H1 (cell line): ENCODE data around the gene GRHL3. TPM values are rescaled to one million over a fixed set of nuclear protein-coding genes. Genes with fewer than 3 reads are reported as not detected.

Source experiments
- CTCF ChIA-PET: fragments of 300-600 bp; sonication (Branson Sonifier 250); formaldehyde crosslinking; loops from one replicate; lab custom pipeline; 2021; ENCODE audit not compliant: partially characterized antibody; lab: Charles Lee
- POLR2A ChIA-PET: fragments of 300-600 bp; sonication (Branson Sonifier 250); formaldehyde crosslinking; loops from one replicate; lab custom pipeline; 2021; ENCODE audit warnings: inconsistent platforms; ENCODE audit not compliant: partially characterized antibody; lab: Charles Lee
- DNase-seq, 2 experiments: peaks; one replicate each; pipeline versions ENCODE4 v3.0.0 to v3.0.0-alpha.2; 2010 to 2022; ENCODE audit warnings: low spot score in 2 of 2, low read depth in 1 of 2, mixed read lengths in 1 of 2
- FAIRE-seq: peaks from 2 replicates; lab custom pipeline; 2011; peaks lifted over from hg19 to GRCh38; lab: Jason Lieb, UNC
- H2AFZ ChIP-seq: 2 replicates; pipeline ENCODE4 v1.8.1; 2012; ENCODE audit warnings: low read length, inconsistent platforms
- H2AK5ac ChIP-seq: 2 replicates; pipeline ENCODE4 v1.6.1; 2013; ENCODE audit warnings: low read depth, low read length
- H2BK120ac ChIP-seq: replicated peaks from 2 replicates; pipeline ENCODE3; 2013; ENCODE audit warnings: low read depth, low read length, inconsistent platforms
- H2BK12ac ChIP-seq: 2 replicates; pipeline ENCODE4 v1.6.1; 2013; ENCODE audit warnings: low read depth, low read length
- H2BK15ac ChIP-seq: 2 replicates; pipeline ENCODE4 v1.6.1; 2013; ENCODE audit warnings: low read length
- H2BK20ac ChIP-seq: 2 replicates; pipeline ENCODE4 v1.6.1; 2013; ENCODE audit warnings: low read length
- H2BK5ac ChIP-seq: 2 replicates; pipeline ENCODE4 v1.6.1; 2013; ENCODE audit warnings: low read depth, low read length
- H3K14ac ChIP-seq: 2 replicates; pipeline ENCODE4 v1.6.1; 2013; ENCODE audit warnings: inconsistent platforms; ENCODE audit not compliant: insufficient read length
- H3K18ac ChIP-seq: 2 replicates; pipeline ENCODE4 v1.6.1; 2013; ENCODE audit warnings: low read length; ENCODE audit errors: extremely low read depth
- H3K23ac ChIP-seq: 2 replicates; pipeline ENCODE4 v1.6.1; 2013; ENCODE audit warnings: inconsistent platforms; ENCODE audit not compliant: insufficient read length
- H3K23me2 ChIP-seq: 2 replicates; pipeline ENCODE4 v1.6.1; 2013; ENCODE audit warnings: low read depth, low read length
- H3K27ac ChIP-seq: 2 replicates; pipeline ENCODE4 v1.6.1; 2011; ENCODE audit warnings: low read depth, low read length, inconsistent platforms
- H3K27me3 ChIP-seq, 4 experiments: replicated peaks in 1 of 4; 1 replicate in 1 of 4; 2 replicates in 3 of 4; pipeline versions ENCODE4 v1.6.1 to v1.8.1; 2011 to 2013; ENCODE audit warnings: low read length in 3 of 4, mild to moderate bottlenecking in 3 of 4, inconsistent platforms in 2 of 4, mixed read lengths in 2 of 4, moderate library complexity in 1 of 4; ENCODE audit not compliant: control insufficient read depth in 3 of 4, insufficient read depth in 3 of 4; ENCODE audit errors: extremely low read depth in 1 of 4
- H3K36me3 ChIP-seq, 4 experiments: 2 replicates each; pipeline versions ENCODE4 v1.6.1 to v1.8.1; 2011 to 2013; ENCODE audit warnings: mild to moderate bottlenecking in 4 of 4, low read length in 3 of 4, moderate library complexity in 2 of 4, control low read depth in 1 of 4, inconsistent platforms in 1 of 4; ENCODE audit not compliant: insufficient read depth in 4 of 4, control insufficient read depth in 2 of 4
- H3K4ac ChIP-seq: replicated peaks from 2 replicates; pipeline ENCODE3; 2013; ENCODE audit warnings: low read length, low read depth, mixed read lengths, inconsistent platforms; ENCODE audit not compliant: insufficient read length
- H3K4me1 ChIP-seq, 4 experiments: replicated peaks in 1 of 4; 1 replicate in 1 of 4; 2 replicates in 3 of 4; pipeline versions ENCODE4 v1.6.1 to v1.8.1; 2011 to 2013; ENCODE audit warnings: low read length in 3 of 4, inconsistent platforms in 2 of 4, mixed read lengths in 1 of 4; ENCODE audit not compliant: insufficient read depth in 4 of 4, control insufficient read depth in 3 of 4
- H3K4me2 ChIP-seq, 2 experiments: 2 replicates each; pipeline versions ENCODE4 v1.6.1 to v1.8.1; 2011 to 2013; ENCODE audit warnings: low read depth in 2 of 2, low read length in 2 of 2, control low read depth in 1 of 2, inconsistent platforms in 1 of 2, mild to moderate bottlenecking in 1 of 2; ENCODE audit not compliant: insufficient read depth in 1 of 2
- H3K4me3 ChIP-seq, 4 experiments: fragments of 200-600, 300-600 bp in 1 of 4; sonication (generic), shearing (Covaris generic), sonication (Bioruptor Twin) in 1 of 4; 2 replicates each; pipeline versions ENCODE4 v1.5.1 to v1.8.1; 2011 to 2016; ENCODE audit warnings: low read length in 4 of 4, low read depth in 3 of 4, control low read depth in 2 of 4, inconsistent platforms in 2 of 4, mild to moderate bottlenecking in 2 of 4, mixed read lengths in 1 of 4, moderate library complexity in 1 of 4; ENCODE audit not compliant: insufficient read depth in 2 of 4; ENCODE audit errors: extremely low read depth in 1 of 4
- H3K56ac ChIP-seq: replicated peaks from 2 replicates; pipeline ENCODE3; 2013; ENCODE audit warnings: low read depth, mild to moderate bottlenecking, mixed read lengths, low read length, inconsistent platforms; ENCODE audit not compliant: insufficient read length
- H3K79me1 ChIP-seq: 2 replicates; pipeline ENCODE4 v1.6.1; 2013; ENCODE audit warnings: low read depth, low read length, control low read depth
- H3K79me2 ChIP-seq, 2 experiments: 2 replicates each; pipeline versions ENCODE4 v1.6.1 to v1.8.1; 2012 to 2013; ENCODE audit warnings: low read length in 2 of 2, mild to moderate bottlenecking in 2 of 2, inconsistent platforms in 1 of 2; ENCODE audit not compliant: insufficient read depth in 2 of 2, control insufficient read depth in 1 of 2
- H3K9ac ChIP-seq, 4 experiments: replicated peaks in 1 of 4; 1 replicate in 1 of 4; 2 replicates in 3 of 4; pipeline versions ENCODE4 v1.6.1 to v1.8.1; 2011 to 2013; ENCODE audit warnings: low read depth in 3 of 4, low read length in 3 of 4, control low read depth in 2 of 4, mild to moderate bottlenecking in 2 of 4, moderate library complexity in 2 of 4, inconsistent platforms in 1 of 4; ENCODE audit errors: extremely low read depth in 1 of 4
- H3K9me3 ChIP-seq, 2 experiments: 2 replicates each; pipeline versions ENCODE4 v1.6.1 to v1.8.1; 2012 to 2013; ENCODE audit warnings: mild to moderate bottlenecking in 2 of 2, moderate library complexity in 2 of 2, control low read depth in 1 of 2, inconsistent platforms in 1 of 2, low read depth in 1 of 2, low read length in 1 of 2, mixed read lengths in 1 of 2; ENCODE audit not compliant: insufficient read depth in 2 of 2
- H4K20me1 ChIP-seq, 2 experiments: replicated peaks in 1 of 2; 2 replicates each; pipeline versions ENCODE3 to v1.8.1; 2011 to 2013; ENCODE audit warnings: inconsistent platforms in 2 of 2, low read length in 2 of 2, mild to moderate bottlenecking in 1 of 2; ENCODE audit not compliant: insufficient read depth in 2 of 2, control insufficient read depth in 1 of 2
- H4K5ac ChIP-seq: 2 replicates; pipeline ENCODE4 v1.6.1; 2013; ENCODE audit warnings: low read length, low read depth, mixed read lengths, inconsistent platforms; ENCODE audit not compliant: insufficient read length
- H4K8ac ChIP-seq: 2 replicates; pipeline ENCODE4 v1.8.0; 2013; ENCODE audit warnings: mild to moderate bottlenecking, moderate library complexity, low read length, inconsistent platforms; ENCODE audit not compliant: insufficient read depth; ENCODE audit errors: extremely low read depth
- H4K91ac ChIP-seq: replicated peaks from 2 replicates; pipeline ENCODE3; 2013; ENCODE audit warnings: low read length, mixed read lengths, inconsistent platforms; ENCODE audit not compliant: insufficient read length
- ATF2 ChIP-seq: IDR thresholded peaks from 2 replicates; pipeline ENCODE4 v1.6.1; 2012; ENCODE audit warnings: low read length, inconsistent platforms
- CBX5 ChIP-seq: fragments of 300-800, 300-1000 bp; sonication (generic); IDR thresholded peaks from 2 replicates; pipeline ENCODE4 v1.7.1; 2016; ENCODE audit warnings: antibody characterized with exemption, low read length, low read depth
- KDM1A ChIP-seq: fragments of 200-600, 300-600 bp; sonication (generic); IDR thresholded peaks from 2 replicates; pipeline ENCODE4 v1.7.1; 2016; ENCODE audit warnings: mild to moderate bottlenecking, low read length, borderline replicate concordance
- KDM5A ChIP-seq: fragments of 200-600 bp; IDR thresholded peaks from 2 replicates; pipeline ENCODE4 v1.7.1; 2012; ENCODE audit warnings: mild to moderate bottlenecking, low read length, inconsistent platforms, mixed read lengths
- PHF8 ChIP-seq: fragments of 200-600 bp; sonication (generic); conservative IDR thresholded peaks from 2 replicates; pipeline ENCODE4 v1.7.1; 2012; ENCODE audit warnings: low read depth, mild to moderate bottlenecking, inconsistent platforms, low read length, moderate library complexity
- RNF2 ChIP-seq: fragments of 200-900, 300-1000 bp; sonication (generic); IDR thresholded peaks from 2 replicates; pipeline ENCODE4 v1.7.1; 2016; ENCODE audit warnings: borderline replicate concordance, low read depth, mild to moderate bottlenecking, antibody characterized with exemption, low read length; ENCODE audit not compliant: poor library complexity, severe bottlenecking; ENCODE audit errors: missing control alignments
- TEAD4 ChIP-seq: IDR thresholded peaks from 2 replicates; pipeline ENCODE4 v1.6.1; 2012; ENCODE audit warnings: low read depth, low read length, inconsistent platforms, mixed read lengths
- WGBS, 2 experiments: shearing (Covaris generic) in 1 of 2; methylation state at CpG; one replicate each; pipeline versions ENCODE4 v1.1.6 to v1.1.7; 2013 to 2015; ENCODE audit warnings: low lambda C conversion rate in 2 of 2, mixed read lengths in 2 of 2, inconsistent platforms in 1 of 2, low coverage in 1 of 2, missing lambda C conversion rate in 1 of 2; ENCODE audit not compliant: insufficient replicate concordance in 2 of 2, insufficient coverage in 1 of 2, insufficient read length in 1 of 2; ENCODE audit errors: extremely low coverage in 1 of 2, missing lambda C conversion rate in 1 of 2; 5-methylcytosine and 5-hydroxymethylcytosine counted together
- polyA plus RNA-seq, 7 experiments: library from polyadenylated mRNA; depleted of rRNA in 3 of 7; stranded (reverse) in 5 of 7; unstranded in 2 of 7; fragments of >200 nt in 5 of 7; fragments of 200-250 nt in 2 of 7; gene quantifications; 1 replicate in 5 of 7; 2 replicates in 1 of 7; 4 replicates in 1 of 7; pipeline versions ENCODE4 v1.2.1 to v1.2.3, GENCODE V29; 2011 to 2013; ENCODE audit warnings: missing spikeins in 2 of 7, mixed read lengths in 2 of 7
- total RNA-seq: library from RNA; stranded (reverse); fragmentation: NEBNext Ultra II Directional; extraction: Animal tissue kit (Norgen Biotek cat#: 25700); gene quantifications from 2 replicates; pipeline ENCODE4 v1.2.1, GENCODE V29; 2021

Gene GRHL3
- total and polyA plus RNA-seq, 2 of the 8 experiments (the other 6 are each of a cell fraction or from before 2014, with no cell fraction given): 0.80 to 1.8 TPM

GRCh38 chr1:24369199-24369598, 50.0 kb downstream of the GRHL3 start:
- Histone ChIP-seq H3K18ac (no peak overlapping the region), H4K8ac (no peak overlapping the region), H3K4me1 (no peaks in the 10 kb centered on the region; a peak in 2 of 7 replicates), H3K79me2 (no peaks in the 10 kb centered on the region), H2BK120ac (no peak overlapping the region), H3K14ac (no peak overlapping the region), H2BK20ac (no peak overlapping the region), H3K4me3 (no peak overlapping the region), H2BK15ac (no peak overlapping the region), H3K79me1 (no peaks in the 10 kb centered on the region), H2BK12ac (no peak overlapping the region), H2BK5ac (no peak overlapping the region), H3K23me2 (no peaks in the 10 kb centered on the region), H3K36me3 (no peaks in the 10 kb centered on the region), H2AK5ac (no peak overlapping the region), H4K91ac (no peak overlapping the region), H4K5ac (no peak overlapping the region), H4K20me1 (no peaks in the 10 kb centered on the region), H3K4ac (no peak overlapping the region), H3K9me3 (no peaks in the 10 kb centered on the region), H2AFZ (no peak overlapping the region), H3K56ac (no peak overlapping the region), H3K9ac (no peak overlapping the region), H3K27ac (no peak overlapping the region), H3K4me2 (no peak overlapping the region), H3K23ac (no peak overlapping the region), H3K27me3 (no peaks in the 10 kb centered on the region)
- ChIA-PET CTCF (interaction anchor here (1.4 to 5.5 kb wide), 5 partner anchors 15 to 170 kb away, joined by 7 to 51 read pairs (median 12); no protein-coding TSS in a partner anchor), POLR2A (no interaction called here)
- DNase-seq (no peak), FAIRE-seq (no peak)
- WGBS, 2 experiments: 95% methylated on average over 4 of the region's 4 CpGs; no CpG with 5 or more reads in 1 of the 2 experiments
- TF ChIP-seq KDM5A (no peak), PHF8 (no peak), RNF2 (no peak), ATF2 (no peak), KDM1A (no peak), TEAD4 (no peak), CBX5 (no peak)
